MG63 (cell line): ENCODE results near the gene DACH1. TPM values are rescaled to one million over a fixed set of nuclear protein-coding genes. Genes with fewer than 3 reads are reported as not detected.

Experiments used
- DNase-seq: peaks from one replicate; pipeline ENCODE4 v3.0.0-alpha.2; 2020
- H3K27me3 ChIP-seq: fragments of 250-450 bp; sonication (Bioruptor Pico); 2 replicates; pipeline ENCODE4 v1.5.1; 2020; ENCODE audit warnings: mild to moderate bottlenecking, moderate library complexity
- H3K36me3 ChIP-seq: fragments of 250-450 bp; sonication (Bioruptor Pico); 2 replicates; pipeline ENCODE4 v1.5.1; 2020; ENCODE audit warnings: mild to moderate bottlenecking, moderate library complexity
- H3K4me3 ChIP-seq: fragments of 250-450 bp; sonication (Bioruptor Pico); 2 replicates; pipeline ENCODE4 v1.5.1; 2020; ENCODE audit warnings: mild to moderate bottlenecking, moderate library complexity
- H3K9me3 ChIP-seq: fragments of 250-450 bp; sonication (Bioruptor Pico); 2 replicates; pipeline ENCODE4 v1.5.1; 2020; ENCODE audit warnings: mild to moderate bottlenecking, moderate library complexity
- total RNA-seq: library from RNA; depleted of rRNA; stranded (reverse); fragments of >200 nt; shearing (Covaris generic); gene quantifications from 2 replicates; pipeline ENCODE4 v1.2.3, GENCODE V29; 2014; ENCODE audit warnings: low replicate concordance

Gene DACH1
- total RNA-seq, 1 experiment from 2014 or later = not detected

DNA sequence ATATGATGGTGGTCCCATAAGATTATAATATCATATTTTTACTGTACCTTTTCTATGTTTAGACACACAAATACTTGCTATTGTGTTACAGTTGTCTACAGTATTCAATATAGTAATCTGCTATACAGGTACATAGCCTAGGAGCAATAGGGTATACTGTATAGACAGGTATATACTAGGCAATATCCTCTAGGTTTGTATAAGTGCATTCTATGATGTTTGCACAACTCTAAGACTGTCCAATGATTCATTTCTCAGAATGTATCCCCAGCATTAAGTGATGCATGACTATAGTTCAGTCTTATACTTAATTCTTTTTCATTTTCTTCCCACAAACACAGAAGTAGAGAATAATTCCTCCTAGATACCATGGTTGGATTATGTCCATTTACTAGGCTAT is 383.3 kb downstream of the DACH1 start:
- H3K27me3 ChIP-seq = no peaks in the 10 kb centered on the region
- H3K36me3 ChIP-seq = no peaks in the 10 kb centered on the region
- DNase-seq = no peak
- no peak overlapping the region for H3K4me3 ChIP-seq
- H3K9me3 ChIP-seq = no peaks in the 10 kb centered on the region

DNA sequence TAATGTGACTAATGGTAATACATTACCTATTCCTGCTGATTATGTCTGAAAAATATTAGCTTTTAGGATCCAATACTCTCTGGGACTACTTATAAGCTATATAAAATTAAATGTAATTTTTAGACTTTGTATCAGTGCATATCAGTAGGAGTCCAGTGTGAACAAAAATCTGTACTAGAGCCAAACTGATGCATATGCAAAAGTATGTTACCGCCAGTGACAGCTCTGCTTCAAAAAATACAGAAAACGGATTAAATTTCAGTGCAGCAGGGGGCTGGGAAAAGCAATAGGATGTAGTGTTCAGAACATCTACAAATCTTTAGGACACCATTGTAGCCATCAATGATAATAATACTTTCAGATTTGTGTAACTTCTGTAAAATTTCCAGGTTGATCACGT is 385.5 kb downstream of the DACH1 start:
- no peak overlapping the region for H3K4me3 ChIP-seq
- no peaks in the 10 kb centered on the region for H3K9me3 ChIP-seq
- DNase-seq = no peak
- no peaks in the 10 kb centered on the region for H3K36me3 ChIP-seq
- H3K27me3 ChIP-seq = no peaks in the 10 kb centered on the region

DNA sequence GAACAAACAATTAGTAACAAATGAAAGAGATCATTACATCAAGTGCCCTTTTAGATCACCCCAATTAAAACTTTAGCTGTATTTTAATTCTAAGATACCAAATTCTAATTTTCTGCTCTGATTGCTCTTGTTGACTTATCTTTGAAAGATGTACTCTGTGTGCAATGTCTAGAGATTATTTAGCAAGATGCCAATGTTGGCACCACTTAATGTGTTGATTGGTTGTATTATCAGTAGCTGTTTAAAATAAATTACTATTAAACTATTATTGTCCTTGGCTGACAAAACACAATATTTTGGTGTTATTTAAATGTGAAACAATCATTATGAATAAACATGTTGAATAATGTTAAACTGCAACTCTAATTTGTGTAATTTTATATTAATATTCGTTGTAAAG is 386.0 kb downstream of the DACH1 start:
- DNase-seq = no peak
- H3K9me3 ChIP-seq = no peaks in the 10 kb centered on the region

GRCh38 chr13:71477735-71478134 is 389.3 kb downstream of the DACH1 start:
- Histone ChIP-seq H3K4me3 (no peak overlapping the region), H3K27me3 (no peaks in the 10 kb centered on the region), H3K36me3 (no peaks in the 10 kb centered on the region), H3K9me3 (no peaks in the 10 kb centered on the region)
- DNase-seq = no peak

More for the DNA sequence above, 386.0 kb downstream of the DACH1 start:
- H3K27me3 ChIP-seq = no peaks in the 10 kb centered on the region
- H3K36me3 ChIP-seq = no peaks in the 10 kb centered on the region
- H3K4me3 ChIP-seq = no peak overlapping the region

- no peaks in the 10 kb centered on the region for H3K27me3 ChIP-seq
- H3K9me3 ChIP-seq = no peaks in the 10 kb centered on the region
- no peak overlapping the region for H3K4me3 ChIP-seq
- H3K36me3 ChIP-seq = no peaks in the 10 kb centered on the region
- DNase-seq = no peak
These were observed 392.1 kb downstream of the DACH1 start for GRCh38 chr13:71474936-71475335.

DNA sequence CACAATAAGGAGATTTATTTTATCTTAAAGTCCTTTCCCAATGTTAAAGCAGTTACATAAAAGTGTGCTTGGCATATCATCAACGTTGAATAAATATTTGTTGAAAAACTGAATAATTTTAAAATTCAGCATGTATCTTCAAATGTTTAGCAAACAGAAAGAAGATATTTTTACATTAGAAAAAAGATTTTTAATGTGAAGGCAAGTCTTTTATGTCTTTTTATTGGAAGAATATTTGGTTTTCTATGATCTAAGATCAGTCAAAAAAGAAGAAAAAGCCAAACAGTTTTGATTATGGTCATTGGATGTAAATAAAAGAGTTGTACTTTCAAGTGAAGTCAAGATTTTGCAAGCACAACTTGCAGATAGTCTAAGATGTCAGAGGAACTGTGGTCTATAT is 397.4 kb downstream of the DACH1 start:
- no peak for DNase-seq
- no peak overlapping the region for H3K4me3 ChIP-seq
- no peaks in the 10 kb centered on the region for H3K36me3 ChIP-seq
- H3K9me3 ChIP-seq = no peaks in the 10 kb centered on the region
- no peaks in the 10 kb centered on the region for H3K27me3 ChIP-seq

DNA sequence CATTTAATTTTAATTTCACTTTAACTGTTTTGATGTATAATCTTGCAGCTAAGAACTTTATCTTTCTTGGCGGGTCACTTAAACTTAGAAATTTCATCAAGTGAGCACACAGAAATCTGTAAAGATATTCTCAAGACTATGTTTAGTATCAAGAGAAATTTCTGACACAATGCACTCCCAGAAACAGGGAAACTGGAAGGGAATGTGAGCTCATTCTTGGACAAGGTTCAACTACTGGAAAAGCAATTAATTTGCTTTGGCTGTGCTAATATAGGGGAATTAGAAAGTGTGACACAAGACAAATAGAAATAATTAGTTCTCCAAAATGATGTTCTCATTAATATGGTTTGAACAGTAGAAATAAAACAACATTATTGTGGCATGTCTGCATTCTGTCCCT is 402.3 kb downstream of the DACH1 start:
- H3K4me3 ChIP-seq = no peak overlapping the region
- H3K36me3 ChIP-seq = no peaks in the 10 kb centered on the region
- H3K9me3 ChIP-seq = no peaks in the 10 kb centered on the region
- no peak for DNase-seq
- H3K27me3 ChIP-seq = no peaks in the 10 kb centered on the region

- no peaks in the 10 kb centered on the region for H3K36me3 ChIP-seq
- H3K27me3 ChIP-seq = no peaks in the 10 kb centered on the region
- no peak overlapping the region for H3K4me3 ChIP-seq
- H3K9me3 ChIP-seq = no peaks in the 10 kb centered on the region
- DNase-seq = no peak
These were observed 405.1 kb downstream of the DACH1 start for GRCh38 chr13:71461892-71462291.

- H3K4me3 ChIP-seq = no peak overlapping the region
- no peak for DNase-seq
- H3K27me3 ChIP-seq = no peaks in the 10 kb centered on the region
- no peaks in the 10 kb centered on the region for H3K36me3 ChIP-seq
- H3K9me3 ChIP-seq = no peaks in the 10 kb centered on the region
These were observed 406.8 kb downstream of the DACH1 start for GRCh38 chr13:71460211-71460610.

- no peaks in the 10 kb centered on the region for H3K27me3 ChIP-seq
- H3K36me3 ChIP-seq = no peaks in the 10 kb centered on the region
- DNase-seq = no peak
- no peak overlapping the region for H3K4me3 ChIP-seq
- no peaks in the 10 kb centered on the region for H3K9me3 ChIP-seq
These were observed 407.3 kb downstream of the DACH1 start for GRCh38 chr13:71459708-71460107.

GRCh38 chr13:71457645-71458044 is 409.4 kb downstream of the DACH1 start:
- no peak for DNase-seq
- Histone ChIP-seq H3K9me3 (no peaks in the 10 kb centered on the region), H3K27me3 (no peaks in the 10 kb centered on the region), H3K36me3 (no peaks in the 10 kb centered on the region), H3K4me3 (no peak overlapping the region)

GRCh38 chr13:71456136-71456535 is 410.9 kb downstream of the DACH1 start:
- DNase-seq = no peak
- Histone ChIP-seq H3K4me3 (no peak overlapping the region), H3K27me3 (no peaks in the 10 kb centered on the region), H3K9me3 (no peaks in the 10 kb centered on the region), H3K36me3 (no peaks in the 10 kb centered on the region)

DNA sequence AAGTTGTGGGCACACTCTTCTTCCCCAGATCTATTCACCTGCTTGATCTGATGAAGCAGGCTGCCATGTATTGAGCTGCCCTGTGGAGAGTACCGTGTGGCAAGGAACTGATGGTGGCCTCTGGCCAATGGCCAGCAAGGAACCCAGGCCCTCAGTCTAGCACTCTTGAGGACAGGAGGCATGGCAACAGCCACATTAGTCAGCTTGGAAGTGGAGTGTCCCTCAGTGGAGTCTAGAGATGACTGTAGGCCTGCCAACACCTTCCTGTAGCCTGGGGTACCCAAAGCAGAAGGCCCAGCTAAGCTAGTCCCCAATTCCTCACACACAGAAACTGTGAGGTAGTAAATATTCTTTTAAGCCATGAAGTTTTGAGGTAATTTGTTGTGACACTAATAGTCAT is 412.5 kb downstream of the DACH1 start:
- H3K4me3 ChIP-seq = no peak overlapping the region
- no peaks in the 10 kb centered on the region for H3K36me3 ChIP-seq
- no peak for DNase-seq
- no peaks in the 10 kb centered on the region for H3K27me3 ChIP-seq
- H3K9me3 ChIP-seq = no peaks in the 10 kb centered on the region

DNA sequence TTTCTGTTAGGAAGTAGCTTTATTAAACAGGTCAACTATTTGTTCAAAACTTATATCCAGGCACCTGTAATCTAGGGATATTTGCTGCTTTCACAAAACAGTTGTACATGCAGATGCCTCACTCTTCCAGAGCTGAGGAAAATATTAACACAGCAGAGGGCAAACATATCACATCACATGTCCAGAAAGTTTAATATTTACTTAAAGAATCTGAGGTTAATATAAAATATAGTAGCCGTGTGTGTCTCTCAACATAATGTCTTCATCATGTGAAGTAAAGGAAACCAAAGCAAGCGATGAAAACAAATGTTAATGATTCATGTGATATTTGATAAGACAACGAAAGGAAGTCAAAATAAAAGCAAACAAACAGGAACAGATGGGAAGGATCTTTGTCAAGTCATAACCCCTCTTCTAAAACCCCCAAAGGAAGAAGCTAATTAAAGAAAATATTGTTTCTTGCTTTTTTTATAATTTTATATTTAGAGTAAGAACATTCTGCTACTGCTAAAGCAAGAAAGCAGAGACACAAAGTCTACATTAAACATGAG is 418.8 kb downstream of the DACH1 start:
- Histone ChIP-seq H3K4me3 (no peak overlapping the region), H3K27me3 (no peaks in the 10 kb centered on the region), H3K9me3 (no peaks in the 10 kb centered on the region), H3K36me3 (no peaks in the 10 kb centered on the region)
- no peak for DNase-seq

GRCh38 chr13:71437704-71438103 is 429.3 kb downstream of the DACH1 start:
- no peak for DNase-seq
- H3K36me3 ChIP-seq = no peaks in the 10 kb centered on the region
- no peaks in the 10 kb centered on the region for H3K9me3 ChIP-seq
- H3K4me3 ChIP-seq = no peak overlapping the region
- no peaks in the 10 kb centered on the region for H3K27me3 ChIP-seq

DNA sequence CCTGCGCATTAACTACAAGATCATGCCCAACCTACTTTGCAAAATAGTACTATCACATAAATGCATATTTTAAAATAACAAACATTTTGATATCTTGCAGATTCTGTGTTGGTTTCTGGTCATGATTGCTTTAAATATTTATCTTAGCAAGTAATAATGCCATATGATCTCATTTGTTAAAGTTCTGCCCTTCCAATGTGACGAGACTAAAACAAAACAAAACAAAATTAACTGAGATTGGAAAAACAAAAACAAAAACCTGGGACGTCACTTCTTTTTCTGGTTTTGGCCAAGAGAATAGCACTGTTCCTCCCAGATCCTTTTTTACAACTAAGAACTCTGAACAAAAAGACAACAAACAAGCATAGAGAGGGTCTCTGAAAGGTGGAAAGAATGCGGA is 436.3 kb downstream of the DACH1 start:
- no peaks in the 10 kb centered on the region for H3K36me3 ChIP-seq
- DNase-seq = no peak
- no peaks in the 10 kb centered on the region for H3K27me3 ChIP-seq
- no peak overlapping the region for H3K4me3 ChIP-seq
- H3K9me3 ChIP-seq = no peaks in the 10 kb centered on the region

DNA sequence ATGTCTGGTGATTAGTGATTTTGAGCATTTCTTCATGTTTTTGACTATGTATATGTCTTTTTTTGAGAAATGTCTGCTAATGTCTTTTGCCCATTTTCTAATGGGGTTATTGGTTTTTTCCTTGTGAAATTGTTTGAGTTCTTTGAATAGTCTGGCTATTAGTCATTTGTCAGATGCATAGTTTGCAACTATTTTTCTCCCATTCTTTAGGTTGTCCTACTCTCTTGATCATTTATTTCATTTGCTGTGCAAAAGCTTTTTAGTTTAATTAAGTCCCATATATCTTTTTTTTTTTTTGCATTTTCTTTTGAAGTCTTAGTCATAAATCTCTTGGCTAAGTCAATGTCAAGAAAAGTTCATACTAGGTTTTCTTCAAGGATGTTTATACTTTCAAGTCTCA is 449.8 kb downstream of the DACH1 start:
- Histone ChIP-seq H3K27me3 (no peaks in the 10 kb centered on the region), H3K36me3 (no peaks in the 10 kb centered on the region), H3K4me3 (no peak overlapping the region), H3K9me3 (no peaks in the 10 kb centered on the region)
- DNase-seq = no peak

- H3K9me3 ChIP-seq = no peaks in the 10 kb centered on the region
- no peak overlapping the region for H3K4me3 ChIP-seq
- no peaks in the 10 kb centered on the region for H3K36me3 ChIP-seq
- no peak for DNase-seq
- H3K27me3 ChIP-seq = no peaks in the 10 kb centered on the region
These were observed 454.8 kb downstream of the DACH1 start for GRCh38 chr13:71412231-71412630.

DNA sequence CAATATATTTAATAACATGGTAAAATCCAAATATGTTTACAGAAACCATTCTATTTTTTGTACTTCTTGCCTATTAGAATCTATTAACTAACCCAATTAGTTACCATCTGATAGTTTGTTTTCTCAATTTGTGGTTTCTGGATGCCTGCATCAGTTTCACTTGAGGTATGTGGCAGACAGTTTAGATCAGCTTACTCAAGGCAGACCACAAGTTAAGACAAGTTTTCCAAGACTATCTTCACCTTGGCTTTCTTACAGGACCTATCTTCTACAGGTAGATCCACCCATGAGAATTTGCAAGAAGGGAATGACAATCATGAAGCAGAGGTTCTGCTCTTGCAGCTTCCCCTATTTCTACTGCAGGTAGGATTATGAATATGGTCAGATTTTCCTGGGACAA is 458.6 kb downstream of the DACH1 start:
- no peaks in the 10 kb centered on the region for H3K9me3 ChIP-seq
- H3K27me3 ChIP-seq = no peaks in the 10 kb centered on the region
- no peaks in the 10 kb centered on the region for H3K36me3 ChIP-seq
- H3K4me3 ChIP-seq = no peak overlapping the region
- DNase-seq = no peak
